Endothelial cell of umbilical vein (primary cell): ENCODE data around the gene NPTX1. TPM values are rescaled to one million over a fixed set of nuclear protein-coding genes. Genes with fewer than 3 reads are reported as not detected.

Source experiments
- BruUV-seq: library from RNA; stranded (reverse); fragments of 400-500 nt; replicated peaks from 2 replicates; lab custom pipeline; 2021; lab: Mats Ljungman, UMichigan
- CTCF ChIA-PET: fragments of 300-600, 350-600 bp; sonication (Branson Sonifier 250); formaldehyde crosslinking; loops from one replicate; lab custom pipeline; 2021; ENCODE audit warnings: antibody characterized with exemption, inconsistent platforms; lab: Charles Lee
- POLR2A ChIA-PET: fragments of 300-600, 350-600 bp; sonication (Branson Sonifier 250); formaldehyde crosslinking; loops from one replicate; lab custom pipeline; 2021; ENCODE audit warnings: antibody characterized with exemption, inconsistent platforms; lab: Charles Lee
- DNase-seq: peaks from one replicate; pipeline ENCODE4 v3.0.0-alpha.2; 2011; ENCODE audit warnings: low read depth, low spot score
- FAIRE-seq: peaks from 2 replicates; lab custom pipeline; 2011; peaks lifted over from hg19 to GRCh38; lab: Jason Lieb, UNC
- H2AFZ ChIP-seq: 2 replicates; pipeline ENCODE4 v1.6.0; 2012; ENCODE audit warnings: low read depth, low read length, control low read depth, inconsistent platforms
- H3K27ac ChIP-seq: 2 replicates; pipeline ENCODE4 v1.5.1; 2011; ENCODE audit warnings: low read depth, mild to moderate bottlenecking, control low read depth, low read length, moderate library complexity; ENCODE audit not compliant: insufficient read depth
- H3K27me3 ChIP-seq, 2 experiments: 2 replicates each; pipeline versions ENCODE4 v1.6.0 to v1.6.1; 2011; ENCODE audit warnings: low read length in 2 of 2, mixed read lengths in 1 of 2; ENCODE audit not compliant: control insufficient read depth in 2 of 2, insufficient read depth in 2 of 2
- H3K36me3 ChIP-seq, 2 experiments: 2 replicates in 1 of 2; 3 replicates in 1 of 2; pipeline ENCODE4 v1.5.1; 2011; ENCODE audit warnings: low read length in 2 of 2, mild to moderate bottlenecking in 1 of 2, moderate library complexity in 1 of 2; ENCODE audit not compliant: control insufficient read depth in 2 of 2, insufficient read depth in 2 of 2; ENCODE audit errors: extremely low read depth in 1 of 2
- H3K4me1 ChIP-seq: 3 replicates; pipeline ENCODE4 v1.5.1; 2011; ENCODE audit warnings: mild to moderate bottlenecking, low read length; ENCODE audit not compliant: control insufficient read depth, insufficient read depth; ENCODE audit errors: extremely low read depth
- H3K4me2 ChIP-seq: 2 replicates; pipeline ENCODE4 v1.6.1; 2011; ENCODE audit warnings: low read length, control low read depth, mixed read lengths; ENCODE audit not compliant: insufficient read depth
- H3K4me3 ChIP-seq, 3 experiments: fragments of 200-600 bp in 1 of 3; sonication (generic), shearing (Covaris generic) in 1 of 3; replicated peaks in 1 of 3; 2 replicates each; pipeline ENCODE4 v1.5.1; 2011 to 2016; ENCODE audit warnings: control low read depth in 3 of 3, low read length in 3 of 3, mild to moderate bottlenecking in 2 of 3, inconsistent platforms in 1 of 3, low read depth in 1 of 3, moderate library complexity in 1 of 3; ENCODE audit not compliant: insufficient read depth in 1 of 3
- H3K79me2 ChIP-seq: 2 replicates; pipeline ENCODE4 v1.6.0; 2012; ENCODE audit warnings: low read length, inconsistent platforms; ENCODE audit not compliant: control insufficient read depth, insufficient read depth
- H3K9ac ChIP-seq: replicated peaks from 2 replicates; pipeline ENCODE3; 2011; ENCODE audit warnings: low read length, control low read depth; ENCODE audit not compliant: insufficient read depth; ENCODE audit errors: extremely low read depth
- H3K9me1 ChIP-seq: replicated peaks from 3 replicates; pipeline ENCODE4 v1.6.0; 2011; ENCODE audit warnings: mild to moderate bottlenecking, low read length; ENCODE audit not compliant: control insufficient read depth, insufficient read depth; ENCODE audit errors: extremely low read depth
- H3K9me3 ChIP-seq: replicated peaks from 2 replicates; pipeline ENCODE4 v1.5.1; 2012; ENCODE audit warnings: low read length, inconsistent platforms; ENCODE audit not compliant: control insufficient read depth, insufficient read depth
- H4K20me1 ChIP-seq: replicated peaks from 2 replicates; pipeline ENCODE3; 2011; ENCODE audit warnings: mild to moderate bottlenecking, low read length; ENCODE audit not compliant: control insufficient read depth, insufficient read depth; ENCODE audit errors: extremely low read depth
- CTCF ChIP-seq, 2 donors: IDR thresholded peaks; 1 replicate in 1 of 2; 2 replicates in 1 of 2; pipeline ENCODE4 v1.5.1; 2011; ENCODE audit warnings: low read length in 2 of 2, mild to moderate bottlenecking in 2 of 2, moderate library complexity in 2 of 2, control low read depth in 1 of 2, inconsistent platforms in 1 of 2, low read depth in 1 of 2; ENCODE audit not compliant: insufficient read depth in 1 of 2; ENCODE audit errors: extremely low read depth in 1 of 2
- EZH2 ChIP-seq: IDR thresholded peaks from 2 replicates; pipeline ENCODE4 v1.6.1; 2012; ENCODE audit warnings: borderline replicate concordance, low read depth, mild to moderate bottlenecking, moderate library complexity, low read length, inconsistent platforms; ENCODE audit not compliant: severe bottlenecking
- FOS ChIP-seq: IDR thresholded peaks from 2 replicates; pipeline ENCODE4 v1.6.1; 2011; ENCODE audit warnings: mild to moderate bottlenecking, low read length, moderate library complexity, borderline replicate concordance; ENCODE audit not compliant: insufficient read depth
- GATA2 ChIP-seq: IDR thresholded peaks from 2 replicates; pipeline ENCODE4 v1.7.0; 2011; ENCODE audit warnings: low read depth, mild to moderate bottlenecking, moderate library complexity, mixed read lengths, low read length; ENCODE audit not compliant: insufficient read length, insufficient read depth
- JUN ChIP-seq: IDR thresholded peaks from 2 replicates; pipeline ENCODE4 v1.6.1; 2011; ENCODE audit warnings: borderline replicate concordance, low read depth; ENCODE audit not compliant: insufficient read length, insufficient read depth
- MYC ChIP-seq: IDR thresholded peaks from one replicate; pipeline ENCODE4 v1.6.1; 2011; ENCODE audit warnings: mild to moderate bottlenecking, low read depth, low read length
- POLR2A ChIP-seq: IDR thresholded peaks from 2 replicates; pipeline ENCODE4 v1.6.1; 2012; ENCODE audit warnings: low read depth, mild to moderate bottlenecking, control low read depth, low read length
- POLR2AphosphoS5 ChIP-seq: IDR thresholded peaks from 2 replicates; pipeline ENCODE4 v1.6.1; 2012; ENCODE audit warnings: low read depth, mild to moderate bottlenecking, control low read depth, low read length, moderate library complexity; ENCODE audit not compliant: insufficient read depth
- dilution Hi-C: fragments of 300-500 bp; cut with MboI; formaldehyde crosslinking; loops from one replicate; pipeline ENCODE4 v1.15.0; 2019; ENCODE audit warnings: low sequenced_read_pairs; ENCODE audit not compliant: extremely low pct_ligation_motif_present
- intact Hi-C: fragments of 100-400 bp; cut with micrococcal nuclease; formaldehyde crosslinking; loops from one replicate; pipeline ENCODE4 v1.10.0; 2022
- polyA plus RNA-seq, 4 experiments: library from polyadenylated mRNA; depleted of rRNA in 3 of 4; stranded (reverse) in 3 of 4; unstranded in 1 of 4; fragments of >200 nt; gene quantifications; 2 replicates each; pipeline versions ENCODE4 v1.2.1 to v1.2.3, GENCODE V29; 2011 to 2012; ENCODE audit warnings: missing spikeins in 1 of 4
- total RNA-seq: library from RNA; stranded (reverse); gene quantifications from 2 replicates; pipeline ENCODE4 v1.2.3, GENCODE V29; 2021
- TF ChIP-seq, protein P1 (sequence below): IDR thresholded peaks from 2 replicates; pipeline ENCODE4 v1.6.1; 2011; ENCODE audit not compliant: insufficient read depth, insufficient read length

Gene NPTX1
- total and polyA plus RNA-seq, 2 donors (not counting 3 experiments of a cell fraction or from before 2014, with no cell fraction given), result 0.03 TPM; not detected in 1

GRCh38 chr17:80513201-80513600 lies 36.8 kb upstream of the NPTX1 start:
- no peak overlapping the region for H3K9ac ChIP-seq
- no peaks in the 10 kb centered on the region for H4K20me1 ChIP-seq
- dilution Hi-C loops, result no loop called here
- DNase-seq (no peak), FAIRE-seq (no peak)
- H3K4me2 ChIP-seq, result no peak overlapping the region
- no peaks in the 10 kb centered on the region for H3K4me1 ChIP-seq
- intact Hi-C loops, result no loop called here
- no peaks in the 10 kb centered on the region for H3K9me3 ChIP-seq
- no peak overlapping the region for H3K27ac ChIP-seq
- BruUV-seq, result no TSS peak
- no peak overlapping the region for H3K4me3 ChIP-seq
- TF ChIP-seq EZH2, result no peak
- no peak for TF ChIP-seq POLR2A
- TF ChIP-seq GATA2, result no peak
- no peak for TF ChIP-seq POLR2AphosphoS5
- TF ChIP-seq, protein P1, sequence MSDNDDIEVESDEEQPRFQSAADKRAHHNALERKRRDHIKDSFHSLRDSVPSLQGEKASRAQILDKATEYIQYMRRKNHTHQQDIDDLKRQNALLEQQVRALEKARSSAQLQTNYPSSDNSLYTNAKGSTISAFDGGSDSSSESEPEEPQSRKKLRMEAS, result no peak
- no peak for TF ChIP-seq MYC
- TF ChIP-seq CTCF (IDR thresholded peaks at IDR 0.05; ENCODE audit: extremely low read depth in 1 of 2, insufficient read depth in 1 of 2, low read depth in 1 of 2, low read length in 2 of 2), result no peak
- no peak for TF ChIP-seq JUN
- no peak for TF ChIP-seq FOS
- ChIA-PET POLR2A (no interaction called here), CTCF (no interaction called here)
- H2AFZ ChIP-seq, result no peak overlapping the region
- no peaks in the 10 kb centered on the region for H3K79me2 ChIP-seq
- H3K27me3 ChIP-seq, result peaks cover 0 to 5% of the 10 kb centered on the region in 2 experiments
- no peaks in the 10 kb centered on the region for H3K9me1 ChIP-seq
- no peaks in the 10 kb centered on the region for H3K36me3 ChIP-seq
